Stimulated activated CD8-positive, alpha-beta memory T cell treated with anti-CD3 and anti-CD28 coated beads, Interleukin-4, amount 100 ng/mL, for 1 hour (primary cell): ENCODE measurements around the gene ARHGEF33.
"Not testable (repeated sequence)": the region's sequence is repeated elsewhere in the genome, so short reads cannot be mapped to it uniquely, and the experiment has no call there.

Source experiments
- DNase-seq, 2 donors: peaks; one replicate each; pipeline ENCODE4 v3.0.0-alpha.2; 2020; ENCODE audit warnings: low read depth in 2 of 2, low spot score in 1 of 2

The ARHGEF33 gene

GRCh38 chr2:38909872-38910271 lies 20.2 kb downstream of the ARHGEF33 start:
- no peak for DNase-seq

GRCh38 chr2:38911191-38911590 lies 21.5 kb downstream of the ARHGEF33 start:
- DNase-seq: no peak

GRCh38 chr2:38912619-38913018 lies 22.9 kb downstream of the ARHGEF33 start:
- DNase-seq: no peak

- no peak for DNase-seq
Measured at GRCh38 chr2:38922389-38922788, 32.7 kb downstream of the ARHGEF33 start.

- DNase-seq: no peak
Measured at GRCh38 chr2:38922902-38923301, 33.2 kb downstream of the ARHGEF33 start.

- no peak for DNase-seq
Measured at GRCh38 chr2:38925982-38926381, 36.3 kb downstream of the ARHGEF33 start.

- DNase-seq: no peak
Measured at GRCh38 chr2:38930600-38930999, 40.9 kb downstream of the ARHGEF33 start.

GRCh38 chr2:38932586-38932985 lies 42.9 kb downstream of the ARHGEF33 start:
- DNase-seq: no peak

- no peak for DNase-seq
Measured at GRCh38 chr2:38933653-38934052, 44.0 kb downstream of the ARHGEF33 start.

- DNase-seq: no peak
Measured at GRCh38 chr2:38934742-38935141, 45.1 kb downstream of the ARHGEF33 start.

- DNase-seq: no peak
Measured at GRCh38 chr2:38935568-38936172, 46.0 kb downstream of the ARHGEF33 start.

GRCh38 chr2:38936516-38936915 lies 46.8 kb downstream of the ARHGEF33 start:
- DNase-seq: not testable (repeated sequence)

GRCh38 chr2:38937548-38937947 lies 47.9 kb downstream of the ARHGEF33 start:
- DNase-seq: no peak

GRCh38 chr2:38940746-38941145 lies 51.1 kb downstream of the ARHGEF33 start:
- no peak for DNase-seq

GRCh38 chr2:38943784-38944183 lies 54.1 kb downstream of the ARHGEF33 start:
- DNase-seq: no peak

- no peak for DNase-seq
Measured at GRCh38 chr2:38945372-38945771, 55.7 kb downstream of the ARHGEF33 start.

- no peak for DNase-seq
Measured at GRCh38 chr2:38945911-38946310, 56.2 kb downstream of the ARHGEF33 start.

GRCh38 chr2:38947241-38948239 lies 57.9 kb downstream of the ARHGEF33 start:
- DNase-seq: peak in 1 of 2 donors; percentile 21

- DNase-seq: no peak
Measured at GRCh38 chr2:38948387-38948882, 58.8 kb downstream of the ARHGEF33 start.

GRCh38 chr2:38948995-38949394 lies 59.3 kb downstream of the ARHGEF33 start:
- DNase-seq: no peak

- no peak for DNase-seq
Measured at GRCh38 chr2:38951766-38952165, 62.1 kb downstream of the ARHGEF33 start.

GRCh38 chr2:38957972-38958371 lies 68.3 kb downstream of the ARHGEF33 start:
- DNase-seq: no peak
